BLaER1 treated with 17β-estradiol and CSF1 and Interleukin-3, amounts not matched to agents 10 nM and 100 nM (cell line): ENCODE data around the gene GABRA5.
"Not testable (repeated sequence)": the region's sequence is repeated elsewhere in the genome, so short reads cannot be mapped to it uniquely, and the experiment has no call there.

ENCODE experiments used
- H3K27ac ChIP-seq, 11 experiments: shearing (Covaris generic); formaldehyde crosslinking; 2 replicates each; pipeline ENCODE4 v1.8.1; 2022
- H3K27me3 ChIP-seq, 11 experiments: shearing (Covaris generic); formaldehyde crosslinking; 2 replicates each; pipeline ENCODE4 v1.8.1; 2022
- H3K36me3 ChIP-seq, 11 experiments: shearing (Covaris generic); formaldehyde crosslinking; 2 replicates each; pipeline ENCODE4 v1.8.1; 2022
- H3K4me1 ChIP-seq, 10 experiments: shearing (Covaris generic); formaldehyde crosslinking; 2 replicates each; pipeline ENCODE4 v1.8.1; 2022
- H3K4me2 ChIP-seq, 11 experiments: shearing (Covaris generic); formaldehyde crosslinking; 2 replicates each; pipeline ENCODE4 v1.8.1; 2022
- H3K4me3 ChIP-seq, 10 experiments: shearing (Covaris generic); formaldehyde crosslinking; 2 replicates each; pipeline ENCODE4 v1.8.1; 2022
- H3K9ac ChIP-seq, 11 experiments: shearing (Covaris generic); formaldehyde crosslinking; 2 replicates each; pipeline ENCODE4 v1.8.1; 2022
- H3K9me3 ChIP-seq, 11 experiments: shearing (Covaris generic); formaldehyde crosslinking; replicated peaks in 1 of 11; 2 replicates each; pipeline ENCODE4 v1.8.1; 2022
- H4K20me1 ChIP-seq, 11 experiments: shearing (Covaris generic); formaldehyde crosslinking; 2 replicates each; pipeline ENCODE4 v1.8.1; 2022
- Cebpa-rat ChIP-seq, 11 experiments: shearing (Covaris generic); IDR thresholded peaks; 2 replicates each; pipeline ENCODE4 v1.8.1; 2022

The GABRA5 gene

DNA sequence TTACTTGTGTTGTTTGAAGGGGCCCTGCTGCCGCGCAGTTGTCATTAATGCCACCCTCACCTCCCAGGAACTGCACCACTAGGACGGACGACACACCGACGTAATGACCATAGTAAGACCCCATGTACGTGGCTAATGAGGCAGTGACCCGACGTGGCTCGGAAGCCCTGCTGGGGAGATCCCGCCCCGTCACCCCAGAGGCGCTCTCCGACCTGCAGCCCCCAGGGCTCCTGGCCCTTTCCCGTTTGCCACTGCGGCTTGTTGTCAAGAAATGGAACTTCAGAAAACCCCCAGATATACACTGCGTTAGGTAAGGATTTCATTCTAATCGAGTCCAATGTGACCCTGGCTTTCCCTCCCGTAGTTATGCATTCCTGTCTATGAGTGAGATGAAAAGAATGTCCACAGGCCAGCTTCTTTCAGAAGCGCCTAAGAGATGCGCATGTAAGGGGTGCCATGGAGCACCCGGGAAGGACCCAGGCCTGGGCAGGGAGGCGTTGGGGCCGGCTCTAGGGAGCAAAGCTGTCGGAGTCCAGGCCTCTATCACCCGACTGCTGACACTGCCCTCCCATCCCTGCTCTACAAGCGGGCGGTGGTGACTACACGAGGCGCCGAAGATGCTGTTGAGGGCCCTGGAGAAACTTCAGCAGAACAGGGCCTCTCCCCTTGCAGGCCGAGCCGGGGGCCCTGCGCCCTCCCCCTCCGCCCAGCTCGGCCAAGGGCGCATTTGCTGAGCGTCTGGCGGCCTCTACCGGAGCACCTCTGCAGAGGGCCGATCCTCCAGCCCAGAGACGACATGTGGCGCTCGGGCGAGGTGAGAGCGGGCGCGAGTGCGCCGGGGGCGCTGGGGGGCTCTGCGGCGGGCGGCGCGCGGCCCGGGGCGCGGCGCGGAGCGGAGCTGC is at the start of gene GABRA5:
TSS of gene GABRA5 (plus strand) at position 765 of the 902 bp plus-strand sequence. CDS start 2,187 bp downstream, outside the sequence.
- H3K36me3 ChIP-seq, result no peaks in the 10 kb centered on the region
- peak within 1 kb of the TSS in 8 of 10 experiments; percentile 23 to 48 (median 41); a peak in 11 of 20 replicates for H3K4me3 ChIP-seq
- no peak within 1 kb of the TSS for H3K27ac ChIP-seq
- no peak for TF ChIP-seq Cebpa-rat (IDR thresholded peaks at IDR 0.05)
- H3K9me3 ChIP-seq, result peaks cover 0 to 10% (median 0%) of the 10 kb centered on the region in 11 experiments; a peak in 3 of 22 replicates
- peak within 1 kb of the TSS; percentile 47 to 82 (median 67) for H3K4me2 ChIP-seq
- peak within 1 kb of the TSS in 2 of 11 experiments; percentile 26 to 33; a peak in 2 of 22 replicates for H3K9ac ChIP-seq
- H3K27me3 ChIP-seq, result peaks cover 16 to 20% (median 17%) of the 10 kb centered on the region in 11 experiments; a peak in 21 of 22 replicates
- H4K20me1 ChIP-seq, result no peaks in the 10 kb centered on the region
- peaks cover 0 to 10% (median 0%) of the 10 kb centered on the region in 10 experiments; a peak in 5 of 20 replicates for H3K4me1 ChIP-seq

DNA sequence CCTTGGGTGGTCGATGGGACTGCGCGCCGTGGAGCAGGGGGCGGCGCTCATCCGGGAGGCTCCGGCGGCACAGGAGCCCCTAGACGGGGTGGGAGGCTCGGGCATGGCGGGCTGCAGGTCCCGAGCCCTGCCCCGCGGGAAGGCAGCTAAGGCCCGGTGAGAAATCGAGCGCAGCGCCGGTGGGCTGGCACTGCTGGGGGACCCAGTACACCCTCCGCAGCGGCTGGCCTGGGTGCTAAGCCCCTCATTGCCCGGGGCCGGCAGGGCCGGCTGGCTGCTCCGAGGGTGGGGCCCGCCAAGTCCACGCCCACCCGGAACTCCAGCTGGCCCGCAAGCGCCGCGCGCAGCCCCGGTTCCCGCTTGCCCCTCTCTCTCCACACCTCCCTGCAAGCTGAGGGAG is 35.7 kb upstream of the GABRA5 start:
- H3K4me3 ChIP-seq, H3K27ac ChIP-seq, H3K27me3 ChIP-seq, H3K4me1 ChIP-seq, H3K4me2 ChIP-seq, H3K36me3 ChIP-seq, H3K9ac ChIP-seq, H4K20me1 ChIP-seq: not testable (repeated sequence)
- peaks cover 3 to 21% (median 11%) of the 10 kb centered on the region in 11 experiments; a peak in 18 of 22 replicates for H3K9me3 ChIP-seq

DNA sequence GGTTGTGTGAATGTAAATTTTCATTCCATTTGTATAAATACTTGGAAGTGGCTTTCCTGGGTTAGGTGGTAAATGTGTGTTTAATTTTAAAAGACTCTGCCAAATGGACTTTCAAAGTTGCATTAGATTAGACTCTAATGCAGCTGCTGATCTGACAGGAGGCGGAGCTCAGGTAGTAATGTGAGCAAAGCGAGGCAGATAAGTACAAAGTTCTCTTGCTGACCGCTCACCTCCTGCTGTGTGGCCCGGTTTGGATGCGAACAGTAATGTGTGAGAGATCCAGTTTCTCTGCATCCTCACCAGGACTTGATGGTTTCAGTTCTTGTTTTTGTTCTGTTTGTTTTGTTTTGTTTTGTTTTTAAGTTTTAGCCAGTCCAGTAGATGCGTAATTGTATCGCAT is 34.9 kb upstream of the GABRA5 start:
- Histone ChIP-seq H3K4me3 (no peak overlapping the region), H3K9me3 (peaks cover 10 to 28% (median 18%) of the 10 kb centered on the region in 11 experiments), H3K9ac (no peak overlapping the region), H3K4me1 (no peaks in the 10 kb centered on the region), H3K4me2 (no peak overlapping the region), H3K36me3 (no peaks in the 10 kb centered on the region), H3K27ac (no peak overlapping the region), H4K20me1 (no peaks in the 10 kb centered on the region), H3K27me3 (no peaks in the 10 kb centered on the region)
- no peak for TF ChIP-seq Cebpa-rat (IDR thresholded peaks at IDR 0.05)

DNA sequence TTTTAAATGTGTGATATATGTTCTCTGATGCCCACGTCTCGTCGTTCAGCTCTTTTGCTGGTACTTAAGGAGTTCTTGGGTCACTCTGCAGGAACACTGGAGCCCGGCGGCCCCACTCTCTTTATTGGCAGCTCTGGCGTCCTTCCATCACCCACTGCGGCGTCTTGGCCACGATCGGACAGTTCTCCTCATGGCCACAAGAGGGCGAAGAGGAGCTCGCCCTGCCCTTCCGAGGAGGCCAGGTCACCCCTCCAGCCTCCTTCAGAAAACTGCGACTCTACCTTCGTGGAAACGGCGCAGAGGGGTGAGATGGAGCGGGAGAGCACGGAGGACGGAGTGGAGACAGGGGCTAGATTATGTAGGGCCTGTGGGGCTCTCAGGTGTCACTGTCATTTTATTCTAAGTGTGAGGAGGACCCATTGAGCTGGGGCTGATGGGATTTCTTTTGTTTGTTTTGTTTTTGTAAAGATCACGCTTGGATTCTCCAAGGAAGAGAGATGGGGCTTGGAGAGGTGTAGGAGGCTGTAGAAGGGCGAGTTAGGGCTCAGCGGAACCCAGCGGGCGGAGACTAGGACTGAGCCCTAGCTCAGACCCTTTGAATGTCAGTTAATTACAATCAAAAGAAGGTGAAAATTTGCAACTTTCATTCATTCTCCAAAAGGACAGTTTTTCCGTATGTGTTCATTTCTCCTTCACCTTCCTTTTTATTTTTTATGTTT is 28.0 kb upstream of the GABRA5 start:
- Histone ChIP-seq H3K4me3 (no peak overlapping the region), H3K9ac (no peak overlapping the region)

DNA sequence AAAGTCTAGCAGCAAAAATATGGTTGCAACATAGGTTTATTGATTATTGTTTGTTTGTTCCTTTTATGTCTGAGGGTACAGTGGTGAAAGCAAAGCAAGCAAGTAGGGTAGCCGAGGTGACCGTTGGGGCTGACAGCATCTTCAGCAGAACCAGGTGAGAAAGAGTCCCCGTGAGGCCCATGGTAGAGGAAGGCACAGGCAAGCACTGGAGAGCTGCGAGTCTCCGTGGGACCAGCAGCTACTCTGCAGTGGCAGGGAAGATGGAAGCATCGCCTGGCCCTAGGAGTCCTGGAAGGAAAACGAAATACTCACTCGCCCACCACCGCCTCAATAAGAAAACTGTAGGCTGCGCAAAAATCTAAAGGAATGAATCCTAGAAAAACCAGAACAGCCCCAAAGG is 25.3 kb upstream of the GABRA5 start:
- Histone ChIP-seq H3K27me3 (peaks cover 9 to 17% (median 13%) of the 10 kb centered on the region in 11 experiments; a peak in 20 of 22 replicates), H3K9me3 (peaks cover 13 to 25% (median 22%) of the 10 kb centered on the region in 11 experiments), H4K20me1 (no peaks in the 10 kb centered on the region), H3K36me3 (no peaks in the 10 kb centered on the region), H3K4me3 (no peak overlapping the region), H3K9ac (no peak overlapping the region), H3K4me2 (peak overlapping the region in 3 of 11 experiments; percentile 55 to 64 (median 63); a peak in 4 of 22 replicates), H3K27ac (no peak overlapping the region), H3K4me1 (peaks cover 0 to 15% (median 10%) of the 10 kb centered on the region in 10 experiments; a peak in 12 of 20 replicates)
- TF ChIP-seq Cebpa-rat (IDR thresholded peaks at IDR 0.05), result no peak

More for the DNA sequence above, 28.0 kb upstream of the GABRA5 start:
- Histone ChIP-seq H3K4me2 (no peak overlapping the region), H3K27ac (no peak overlapping the region), H3K9me3 (peaks cover 22 to 33% (median 29%) of the 10 kb centered on the region in 11 experiments), H3K27me3 (peaks cover 9 to 17% (median 13%) of the 10 kb centered on the region in 11 experiments; a peak in 20 of 22 replicates), H3K36me3 (no peaks in the 10 kb centered on the region), H4K20me1 (no peaks in the 10 kb centered on the region), H3K4me1 (peaks cover 0 to 15% (median 10%) of the 10 kb centered on the region in 10 experiments; a peak in 12 of 20 replicates)
- peak in 1 of 11 experiments; percentile 24; a peak in 1 of 22 replicates for TF ChIP-seq Cebpa-rat (IDR thresholded peaks at IDR 0.05)

DNA sequence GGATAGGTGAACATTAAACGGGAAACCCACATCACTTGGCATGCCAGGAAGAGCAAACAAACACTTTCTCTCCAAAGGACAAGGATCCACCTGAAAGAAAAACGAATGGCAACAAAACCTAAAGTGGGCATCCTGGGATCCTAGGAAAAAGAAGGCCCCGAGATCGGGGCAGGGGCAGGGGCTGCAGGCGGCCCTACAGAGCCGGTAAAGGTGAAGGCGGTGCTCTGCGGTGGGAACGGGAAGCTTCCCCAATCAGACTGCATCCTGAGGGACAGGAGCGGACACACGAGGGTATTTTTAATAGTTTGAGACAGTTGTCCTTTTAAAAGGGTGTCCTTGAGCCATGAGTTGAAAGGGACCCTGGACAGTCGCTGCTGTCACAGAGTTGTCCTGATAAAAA is 24.9 kb upstream of the GABRA5 start:
- Histone ChIP-seq H3K27me3 (peaks cover 9 to 17% (median 13%) of the 10 kb centered on the region in 11 experiments; a peak in 20 of 22 replicates), H4K20me1 (no peaks in the 10 kb centered on the region), H3K4me1 (peaks cover 0 to 15% (median 10%) of the 10 kb centered on the region in 10 experiments; a peak in 12 of 20 replicates), H3K36me3 (no peaks in the 10 kb centered on the region), H3K4me2 (peak overlapping the region in 9 of 11 experiments; percentile 14 to 64 (median 54); a peak in 15 of 22 replicates), H3K27ac (no peak overlapping the region), H3K9me3 (peaks cover 9 to 21% (median 18%) of the 10 kb centered on the region in 11 experiments), H3K4me3 (no peak overlapping the region), H3K9ac (no peak overlapping the region)
- no peak for TF ChIP-seq Cebpa-rat (IDR thresholded peaks at IDR 0.05)

DNA sequence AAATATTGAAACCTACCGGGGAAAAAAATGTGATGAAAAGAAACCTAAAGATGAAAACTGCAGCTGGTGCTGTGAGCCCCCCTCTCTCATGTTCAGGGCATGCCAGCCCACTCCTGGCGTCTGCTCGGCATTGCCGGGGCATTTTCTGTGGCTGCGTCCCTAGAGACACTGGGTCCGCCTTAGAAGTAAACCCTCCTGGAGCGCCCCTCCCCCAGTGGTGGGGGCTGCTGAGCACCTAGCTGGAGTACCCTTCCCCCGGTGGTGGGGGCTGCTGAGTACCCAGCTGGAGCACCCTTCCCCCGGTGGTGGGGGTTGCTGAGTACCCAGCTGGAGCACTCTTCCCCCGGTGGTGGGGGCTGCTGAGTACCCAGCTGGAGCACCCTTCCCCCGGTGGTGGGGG is 24.5 kb upstream of the GABRA5 start:
- Histone ChIP-seq H3K27me3 (peaks cover 9 to 17% (median 13%) of the 10 kb centered on the region in 11 experiments; a peak in 20 of 22 replicates), H3K9me3 (peaks cover 5 to 19% (median 14%) of the 10 kb centered on the region in 11 experiments; a peak in 18 of 22 replicates), H3K4me1 (peaks cover 0 to 15% (median 10%) of the 10 kb centered on the region in 10 experiments; a peak in 12 of 20 replicates), H3K27ac (no peak overlapping the region), H3K4me3 (no peak overlapping the region), H3K9ac (no peak overlapping the region), H3K36me3 (no peaks in the 10 kb centered on the region), H3K4me2 (peak overlapping the region in 9 of 11 experiments; percentile 14 to 64 (median 54); a peak in 16 of 22 replicates), H4K20me1 (no peaks in the 10 kb centered on the region)
- no peak for TF ChIP-seq Cebpa-rat (IDR thresholded peaks at IDR 0.05)

DNA sequence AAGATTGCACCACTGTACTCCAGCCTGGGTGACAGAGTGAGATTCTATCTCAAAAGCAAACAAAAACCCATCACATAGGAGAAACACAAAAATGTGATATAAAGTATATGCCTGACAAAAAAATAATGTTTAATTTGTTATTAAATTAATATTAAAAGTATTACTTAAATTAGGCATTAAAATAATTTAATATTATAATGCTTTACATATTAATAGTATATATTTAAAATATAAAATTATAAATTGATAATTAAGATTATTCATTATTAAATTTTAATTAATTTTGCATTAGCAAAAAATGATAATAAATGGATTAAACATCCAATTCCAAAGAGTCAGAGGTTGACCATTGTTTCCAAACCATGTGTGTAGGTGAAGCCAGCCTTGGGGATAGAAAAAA is 22.0 kb upstream of the GABRA5 start:
- Histone ChIP-seq H3K4me3 (no peak overlapping the region), H3K9me3 (peaks cover 10 to 27% (median 19%) of the 10 kb centered on the region in 11 experiments), H3K27me3 (peaks cover 9 to 17% (median 13%) of the 10 kb centered on the region in 11 experiments; a peak in 20 of 22 replicates), H3K4me1 (peaks cover 0 to 15% (median 10%) of the 10 kb centered on the region in 10 experiments; a peak in 12 of 20 replicates), H4K20me1 (no peaks in the 10 kb centered on the region), H3K4me2 (no peak overlapping the region), H3K27ac (no peak overlapping the region), H3K9ac (no peak overlapping the region), H3K36me3 (no peaks in the 10 kb centered on the region)
- TF ChIP-seq Cebpa-rat (IDR thresholded peaks at IDR 0.05), result no peak
